ENCODE measurements around the gene PON1.

DNA sequence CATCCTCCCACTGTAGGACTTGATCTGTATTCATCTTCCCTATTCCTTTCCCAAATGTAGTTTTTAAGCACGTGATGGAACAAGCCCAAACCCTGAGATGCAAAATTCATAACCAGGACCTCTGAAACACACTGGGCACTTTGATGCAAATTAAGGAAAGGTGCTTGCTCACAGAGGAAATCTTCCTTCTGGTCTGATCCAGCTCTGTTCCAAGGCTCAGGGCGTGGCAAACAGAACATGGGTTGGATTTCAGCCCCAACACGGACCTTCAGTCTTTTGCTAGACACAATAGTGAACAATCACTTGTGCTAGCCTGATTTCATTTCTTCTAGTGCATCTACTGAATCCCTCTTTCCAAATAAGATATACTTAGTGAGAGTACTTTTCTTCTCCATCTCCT is 43.9 kb upstream of the PON1 start:
- no peak for TF ChIP-seq CTCF (IDR thresholded peaks at IDR 0.05; ENCODE audit: borderline replicate concordance, extremely low read depth, low read length, poor library complexity, severe bottlenecking)
- no peak for TF ChIP-seq EZH2 (IDR thresholded peaks at IDR 0.05; ENCODE audit: borderline replicate concordance, low read depth, low read length, severe bottlenecking)

All from DND-41 (cell line).